ENCODE results near the gene RGS3. TPM values are rescaled to one million over a fixed set of nuclear protein-coding genes. Genes with fewer than 3 reads are reported as not detected.

The RGS3 gene
- total RNA-seq, 1 experiment from 2014 or later, result 16.6 TPM

GRCh38 chr9:113519426-113520108 lies 56.0 kb downstream of the RGS3 start:
- Mint-ChIP-seq H3K4me1 (no peaks in the 10 kb centered on the region), H3K9me3 (no peaks in the 10 kb centered on the region), H3K36me3 (no peaks in the 10 kb centered on the region), H3K4me3 (no peak overlapping the region), H3K27ac (no peak overlapping the region; the same call in 1 of the 2 replicates), H3K27me3 (ENCODE audit: low read depth) (no peaks in the 10 kb centered on the region)
- POLR2A ChIA-PET, result no interaction called here
- DNase-seq (ENCODE audit: low spot score), result no peak
- TF ChIP-seq, protein P1, sequence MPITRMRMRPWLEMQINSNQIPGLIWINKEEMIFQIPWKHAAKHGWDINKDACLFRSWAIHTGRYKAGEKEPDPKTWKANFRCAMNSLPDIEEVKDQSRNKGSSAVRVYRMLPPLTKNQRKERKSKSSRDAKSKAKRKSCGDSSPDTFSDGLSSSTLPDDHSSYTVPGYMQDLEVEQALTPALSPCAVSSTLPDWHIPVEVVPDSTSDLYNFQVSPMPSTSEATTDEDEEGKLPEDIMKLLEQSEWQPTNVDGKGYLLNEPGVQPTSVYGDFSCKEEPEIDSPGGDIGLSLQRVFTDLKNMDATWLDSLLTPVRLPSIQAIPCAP (CRISPR knock-in tag; IDR thresholded peaks at IDR 0.05), result no peak
- TF ChIP-seq FOXK1 (CRISPR knock-in tag; IDR thresholded peaks at IDR 0.05) (no peak), CREB1 (CRISPR knock-in tag; IDR thresholded peaks at IDR 0.05) (no peak), KAT7 (CRISPR knock-in tag; IDR thresholded peaks at IDR 0.05; ENCODE audit: borderline replicate concordance) (no peak), MAX (CRISPR knock-in tag; IDR thresholded peaks at IDR 0.05) (no peak), ZNF512 (CRISPR knock-in tag; IDR thresholded peaks at IDR 0.05; ENCODE audit: borderline replicate concordance) (no peak), GABPB1 (CRISPR knock-in tag; IDR thresholded peaks at IDR 0.05) (no peak), ELF4 (CRISPR knock-in tag; IDR thresholded peaks at IDR 0.05; ENCODE audit: low read depth) (no peak), NFE2L1 (CRISPR knock-in tag; IDR thresholded peaks at IDR 0.05) (no peak), ETV6 (CRISPR knock-in tag; IDR thresholded peaks at IDR 0.05) (no peak), AFF4 (CRISPR knock-in tag; IDR thresholded peaks at IDR 0.05; ENCODE audit: borderline replicate concordance) (no peak), ZNF232 (CRISPR knock-in tag; IDR thresholded peaks at IDR 0.05) (no peak), ESRRA (CRISPR knock-in tag; IDR thresholded peaks at IDR 0.05; ENCODE audit: borderline replicate concordance) (no peak)
- TF ChIP-seq, protein P2, sequence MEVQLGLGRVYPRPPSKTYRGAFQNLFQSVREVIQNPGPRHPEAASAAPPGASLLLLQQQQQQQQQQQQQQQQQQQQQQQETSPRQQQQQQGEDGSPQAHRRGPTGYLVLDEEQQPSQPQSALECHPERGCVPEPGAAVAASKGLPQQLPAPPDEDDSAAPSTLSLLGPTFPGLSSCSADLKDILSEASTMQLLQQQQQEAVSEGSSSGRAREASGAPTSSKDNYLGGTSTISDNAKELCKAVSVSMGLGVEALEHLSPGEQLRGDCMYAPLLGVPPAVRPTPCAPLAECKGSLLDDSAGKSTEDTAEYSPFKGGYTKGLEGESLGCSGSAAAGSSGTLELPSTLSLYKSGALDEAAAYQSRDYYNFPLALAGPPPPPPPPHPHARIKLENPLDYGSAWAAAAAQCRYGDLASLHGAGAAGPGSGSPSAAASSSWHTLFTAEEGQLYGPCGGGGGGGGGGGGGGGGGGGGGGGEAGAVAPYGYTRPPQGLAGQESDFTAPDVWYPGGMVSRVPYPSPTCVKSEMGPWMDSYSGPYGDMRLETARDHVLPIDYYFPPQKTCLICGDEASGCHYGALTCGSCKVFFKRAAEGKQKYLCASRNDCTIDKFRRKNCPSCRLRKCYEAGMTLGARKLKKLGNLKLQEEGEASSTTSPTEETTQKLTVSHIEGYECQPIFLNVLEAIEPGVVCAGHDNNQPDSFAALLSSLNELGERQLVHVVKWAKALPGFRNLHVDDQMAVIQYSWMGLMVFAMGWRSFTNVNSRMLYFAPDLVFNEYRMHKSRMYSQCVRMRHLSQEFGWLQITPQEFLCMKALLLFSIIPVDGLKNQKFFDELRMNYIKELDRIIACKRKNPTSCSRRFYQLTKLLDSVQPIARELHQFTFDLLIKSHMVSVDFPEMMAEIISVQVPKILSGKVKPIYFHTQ (CRISPR knock-in tag; IDR thresholded peaks at IDR 0.05), result no peak
- TF ChIP-seq, protein P3, sequence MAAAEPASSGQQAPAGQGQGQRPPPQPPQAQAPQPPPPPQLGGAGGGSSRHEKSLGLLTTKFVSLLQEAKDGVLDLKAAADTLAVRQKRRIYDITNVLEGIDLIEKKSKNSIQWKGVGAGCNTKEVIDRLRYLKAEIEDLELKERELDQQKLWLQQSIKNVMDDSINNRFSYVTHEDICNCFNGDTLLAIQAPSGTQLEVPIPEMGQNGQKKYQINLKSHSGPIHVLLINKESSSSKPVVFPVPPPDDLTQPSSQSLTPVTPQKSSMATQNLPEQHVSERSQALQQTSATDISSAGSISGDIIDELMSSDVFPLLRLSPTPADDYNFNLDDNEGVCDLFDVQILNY (CRISPR knock-in tag; IDR thresholded peaks at IDR 0.05), result no peak
- TF ChIP-seq, protein P4, sequence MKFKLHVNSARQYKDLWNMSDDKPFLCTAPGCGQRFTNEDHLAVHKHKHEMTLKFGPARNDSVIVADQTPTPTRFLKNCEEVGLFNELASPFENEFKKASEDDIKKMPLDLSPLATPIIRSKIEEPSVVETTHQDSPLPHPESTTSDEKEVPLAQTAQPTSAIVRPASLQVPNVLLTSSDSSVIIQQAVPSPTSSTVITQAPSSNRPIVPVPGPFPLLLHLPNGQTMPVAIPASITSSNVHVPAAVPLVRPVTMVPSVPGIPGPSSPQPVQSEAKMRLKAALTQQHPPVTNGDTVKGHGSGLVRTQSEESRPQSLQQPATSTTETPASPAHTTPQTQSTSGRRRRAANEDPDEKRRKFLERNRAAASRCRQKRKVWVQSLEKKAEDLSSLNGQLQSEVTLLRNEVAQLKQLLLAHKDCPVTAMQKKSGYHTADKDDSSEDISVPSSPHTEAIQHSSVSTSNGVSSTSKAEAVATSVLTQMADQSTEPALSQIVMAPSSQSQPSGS (CRISPR knock-in tag; IDR thresholded peaks at IDR 0.05; ENCODE audit: borderline replicate concordance, low read depth), result no peak
- TF ChIP-seq, protein P5, sequence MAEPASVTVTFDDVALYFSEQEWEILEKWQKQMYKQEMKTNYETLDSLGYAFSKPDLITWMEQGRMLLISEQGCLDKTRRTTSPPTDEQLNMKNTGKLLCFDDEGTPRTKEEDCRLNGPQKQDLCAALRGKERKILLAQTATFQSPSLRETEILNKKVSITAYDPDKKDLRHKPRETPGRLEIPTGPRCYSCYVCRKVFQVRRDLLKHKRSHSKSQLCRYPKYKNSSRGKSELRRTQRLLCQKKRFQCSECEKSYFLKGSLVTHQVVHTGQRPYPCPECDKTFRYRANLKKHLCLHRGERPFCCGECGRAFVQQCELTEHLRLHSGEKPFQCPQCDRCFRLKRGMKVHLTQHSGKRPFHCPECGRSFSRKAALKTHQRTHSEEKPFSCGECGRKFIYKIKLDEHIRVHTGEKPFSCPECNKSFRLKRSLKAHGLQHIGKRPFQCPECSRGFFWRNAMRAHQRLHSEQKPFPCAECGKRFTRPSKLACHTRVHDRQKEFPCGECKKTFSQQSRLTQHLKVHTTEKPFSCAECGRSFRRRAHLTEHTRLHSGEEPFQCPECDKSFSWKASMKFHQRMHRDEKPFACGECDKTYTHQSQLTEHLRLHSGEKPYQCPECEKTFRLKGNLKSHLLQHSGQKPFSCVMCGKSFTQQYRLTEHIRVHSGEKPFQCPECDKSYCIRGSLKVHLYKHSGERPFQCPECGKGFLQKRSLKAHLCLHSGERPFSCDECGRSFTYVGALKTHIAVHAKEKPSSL (CRISPR knock-in tag; conservative IDR thresholded peaks at IDR 0.05), result no peak
- no peak for ATAC-seq
- CTCF ChIA-PET, result interaction anchor here (0.6 kb wide), 1 partner anchor 251 kb away, joined by 3 read pairs; no protein-coding TSS in a partner anchor
